Mammary epithelial cell (primary cell): Measurements from ENCODE around the gene SRD5A1.

Experiments
- CTCF ChIP-seq, 2 donors: IDR thresholded peaks in 1 of 2; conservative IDR thresholded peaks in 1 of 2; 2 replicates each; pipeline ENCODE4 v1.5.1; 2011 to 2012; ENCODE audit warnings: inconsistent platforms in 2 of 2, low read length in 2 of 2, mild to moderate bottlenecking in 2 of 2, control low read depth in 1 of 2, low read depth in 1 of 2; ENCODE audit not compliant: insufficient read depth in 1 of 2; ENCODE audit errors: extremely low read depth in 1 of 2
- EZH2 ChIP-seq: IDR thresholded peaks from 2 replicates; pipeline ENCODE4 v1.6.1; 2012; ENCODE audit warnings: low read length, inconsistent platforms, borderline replicate concordance

- TF ChIP-seq CTCF (conservative IDR thresholded peaks at IDR 0.05 in 1 of 2, IDR thresholded peaks at IDR 0.05 in 1 of 2; ENCODE audit: extremely low read depth in 1 of 2, insufficient read depth in 1 of 2, low read depth in 1 of 2, low read length in 2 of 2) (no peak), EZH2 (no peak)
These were observed 6.7 kb upstream of the SRD5A1 start for GRCh38 chr5:6626508-6626907.
